ENCODE data around the gene FYN.

Gene FYN

DNA sequence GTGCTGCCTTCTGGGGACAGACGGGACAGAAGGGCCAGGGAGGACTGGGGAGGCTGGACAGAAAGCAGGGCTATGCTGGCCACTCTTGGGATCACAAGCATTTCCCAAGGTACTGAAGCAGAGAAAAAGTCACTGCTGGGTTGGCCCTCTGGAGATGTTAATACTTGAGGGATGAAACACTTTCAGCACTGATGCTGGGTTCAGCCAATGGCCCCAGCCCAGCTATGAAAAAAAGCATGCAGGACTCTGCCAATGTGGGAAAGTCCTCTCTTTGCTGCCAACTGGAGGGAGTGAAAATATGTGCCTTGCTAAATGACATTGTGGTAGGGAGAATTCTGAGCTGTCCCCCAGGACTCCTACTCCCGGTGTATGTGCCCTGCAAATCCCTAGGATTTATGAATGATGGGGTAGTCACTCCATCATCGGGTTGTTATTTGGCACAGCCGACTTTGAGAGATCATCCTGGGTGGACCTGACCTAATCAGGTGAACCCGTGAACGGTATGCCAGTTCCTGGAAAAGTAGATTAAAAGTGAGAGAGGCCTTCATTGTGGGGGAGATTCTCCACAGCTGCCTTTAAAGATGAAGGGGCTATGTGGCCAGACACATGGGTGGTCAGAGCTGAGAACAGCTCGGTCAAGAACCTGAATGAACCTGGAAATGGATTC lies 147.7 kb downstream of the FYN start:
- ATAC-seq (no peak), DNase-seq (no peak)

DNA sequence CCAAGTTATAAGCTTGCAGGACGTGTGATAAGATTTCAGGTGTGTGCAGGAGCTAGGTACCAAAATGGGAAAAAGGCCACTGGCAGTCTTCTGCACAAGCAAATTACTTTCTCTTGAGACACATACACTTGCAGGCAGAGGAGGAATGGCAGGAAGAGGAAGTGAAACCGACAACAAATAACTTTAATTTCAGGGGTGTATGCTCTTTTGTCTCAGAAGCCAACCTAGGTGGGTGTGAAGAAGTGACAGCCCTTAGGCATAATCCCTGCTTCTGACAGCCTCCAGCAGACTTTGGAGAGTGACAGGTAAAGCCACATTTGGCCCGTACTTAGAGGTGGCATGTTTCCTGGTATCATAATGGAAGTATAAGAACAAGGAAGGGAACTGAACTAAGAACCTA lies 148.7 kb downstream of the FYN start:
- DNase-seq, result no peak

DNA sequence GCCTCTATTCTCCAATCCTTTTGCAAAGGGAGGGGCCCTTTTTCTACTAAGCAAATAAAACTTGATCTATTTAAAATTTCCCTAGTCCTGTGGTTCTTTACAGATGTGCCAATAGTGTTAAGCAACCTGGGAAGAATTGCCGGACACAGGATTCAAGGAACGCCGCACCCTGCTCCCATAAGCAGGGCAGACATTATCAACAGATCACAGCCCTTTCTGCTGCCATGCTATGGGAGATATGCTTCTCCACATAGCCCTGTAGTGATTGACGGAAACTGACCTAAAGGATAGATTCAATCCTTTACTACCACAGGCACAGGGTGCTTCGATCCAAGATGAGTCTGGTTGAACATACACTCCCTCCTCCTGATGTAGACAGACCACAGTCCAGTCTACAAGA lies 149.2 kb downstream of the FYN start:
- DNase-seq (no peak), ATAC-seq (no peak)

More for the DNA sequence above, 148.7 kb downstream of the FYN start:
- ATAC-seq, result peak; percentile 52

DNA sequence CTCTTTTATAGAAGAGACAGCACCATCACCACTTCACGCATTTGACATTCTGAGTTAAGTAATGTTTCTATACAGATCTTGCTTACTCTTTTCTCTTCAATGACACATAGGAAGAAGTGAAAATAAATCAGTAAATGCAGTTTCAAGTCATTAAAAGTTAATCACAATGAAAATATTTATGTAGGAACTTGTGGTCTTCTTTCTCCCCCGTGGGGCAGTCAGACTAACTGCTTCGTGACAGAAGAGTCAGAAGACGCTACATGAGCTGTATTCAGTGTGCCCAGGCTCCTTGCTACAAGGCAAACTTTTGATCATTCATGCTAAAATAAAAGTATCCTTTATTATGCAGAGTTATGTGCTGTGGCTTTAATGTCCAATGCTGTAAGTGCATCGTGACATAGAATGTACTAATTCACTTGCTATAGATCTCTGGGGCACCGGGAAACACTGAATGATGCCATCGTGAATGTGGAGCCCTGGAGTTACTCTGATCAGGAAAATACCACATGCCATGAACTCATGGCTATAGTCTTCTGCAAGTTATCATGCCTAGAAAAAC lies 149.8 kb downstream of the FYN start:
- DNase-seq (no peak), ATAC-seq (no peak)

DNA sequence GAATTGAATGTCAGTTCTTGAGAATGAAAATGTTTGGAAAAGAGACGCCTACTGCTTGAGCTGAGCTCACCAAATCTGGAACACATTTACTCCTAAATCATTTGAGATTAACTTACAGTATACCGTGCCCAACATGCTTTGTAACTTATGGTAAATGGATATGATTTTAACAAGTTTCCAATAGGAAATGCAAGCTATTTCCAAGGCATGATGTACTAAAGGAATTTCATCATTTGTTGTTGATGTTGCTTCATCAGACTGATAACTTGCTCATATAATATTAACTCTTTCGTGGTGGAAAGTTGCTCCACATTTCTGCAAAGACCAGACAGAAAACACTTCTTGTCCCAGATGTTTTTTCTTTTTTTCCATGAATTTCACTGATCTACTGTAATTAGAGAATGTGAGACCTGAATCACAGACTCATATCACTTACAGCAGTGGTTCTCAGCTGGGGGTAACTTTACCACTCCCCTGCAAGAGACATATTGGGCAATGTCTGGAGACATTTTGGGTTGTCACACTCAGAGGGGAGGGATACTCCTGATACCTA lies 151.0 kb downstream of the FYN start:
- no peak for DNase-seq
- ATAC-seq, result no peak

DNA sequence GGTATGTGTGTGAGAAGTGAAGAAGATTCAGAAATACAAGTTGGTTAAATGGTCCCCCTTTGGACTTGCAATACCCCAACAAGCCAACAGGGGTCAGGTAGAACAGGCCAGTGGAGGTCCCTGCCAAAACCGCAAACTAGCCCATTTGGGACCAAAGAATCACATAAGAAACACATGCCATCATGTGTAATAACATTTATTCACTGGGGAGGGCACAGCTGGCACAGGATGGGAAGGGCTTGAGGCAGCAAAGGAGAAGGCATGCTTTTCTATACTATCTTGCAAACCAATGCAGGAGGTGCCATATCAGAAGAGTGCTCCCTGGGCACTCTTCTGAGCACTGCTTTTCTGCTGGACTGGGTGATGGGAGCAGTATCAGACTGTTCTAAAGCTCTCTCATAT lies 151.5 kb downstream of the FYN start:
- ATAC-seq (no peak), DNase-seq (peak; percentile 63)

DNA sequence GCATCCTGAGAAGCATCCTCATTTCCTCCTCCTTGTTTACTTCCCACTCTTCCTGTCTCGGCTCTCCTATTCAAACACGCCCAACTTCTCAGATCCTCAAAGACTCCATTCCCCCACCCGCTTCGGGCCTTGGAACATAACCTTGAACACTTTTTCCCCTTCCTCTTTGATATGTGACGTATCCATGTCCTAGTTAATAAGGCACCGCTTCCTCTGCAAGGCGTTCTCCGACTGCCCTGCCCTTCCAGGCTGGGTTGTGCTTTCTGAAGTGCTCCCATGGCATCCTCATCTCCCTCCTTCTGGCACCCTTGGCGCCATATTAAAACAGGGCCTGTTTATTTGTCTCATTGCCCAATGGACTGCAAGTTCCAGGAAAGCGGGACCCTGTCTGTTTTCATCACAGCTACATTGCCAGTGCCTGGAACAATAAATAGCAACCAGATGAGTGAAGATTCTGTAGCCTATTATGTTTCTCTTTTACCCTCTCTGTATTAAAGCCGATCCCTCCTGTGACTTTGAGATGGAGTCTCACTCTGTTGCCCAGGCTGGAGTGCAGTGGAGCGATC lies 152.2 kb downstream of the FYN start:
- ATAC-seq, result no peak

DNA sequence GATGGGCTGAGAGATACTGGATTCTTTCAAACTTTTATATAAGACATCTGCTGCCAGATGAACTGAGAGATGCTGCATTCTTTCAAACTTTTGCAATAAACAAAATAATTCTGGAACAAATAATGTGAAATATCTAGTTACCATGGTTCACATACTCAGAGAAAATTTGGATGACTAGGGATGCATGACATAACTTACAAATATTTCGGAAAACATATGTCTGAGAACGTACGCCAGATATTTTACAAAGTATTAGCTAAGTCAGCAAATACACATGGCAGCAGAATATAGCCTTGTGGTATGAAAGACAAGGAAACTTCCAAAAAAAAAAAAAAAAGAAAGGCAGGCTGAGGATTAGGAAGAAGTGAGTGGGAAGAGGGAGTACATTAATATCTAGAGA lies 154.3 kb downstream of the FYN start:
- ATAC-seq (no peak), DNase-seq (no peak)

More for the DNA sequence above, 152.2 kb downstream of the FYN start:
- DNase-seq, result no peak

DNA sequence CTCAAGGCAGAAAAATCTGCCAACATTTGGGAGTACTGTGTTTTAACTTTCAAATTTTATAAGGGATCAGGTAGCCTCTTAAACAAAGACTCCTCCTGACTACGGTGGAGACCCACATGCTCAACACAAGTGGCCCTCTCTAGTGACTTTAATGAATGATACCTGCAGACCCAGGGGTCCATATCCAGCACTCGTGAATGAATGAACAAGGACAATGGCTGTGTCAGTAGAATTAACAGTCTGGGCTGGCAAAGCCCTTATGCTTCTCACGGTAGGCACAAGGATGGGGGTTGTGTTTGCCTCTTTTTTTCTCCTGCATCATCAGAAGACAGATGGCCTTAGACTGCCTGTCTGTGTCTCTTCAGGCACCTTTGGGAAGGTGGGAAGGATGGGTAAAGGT lies 154.9 kb downstream of the FYN start:
- DNase-seq (no peak), ATAC-seq (no peak)

DNA sequence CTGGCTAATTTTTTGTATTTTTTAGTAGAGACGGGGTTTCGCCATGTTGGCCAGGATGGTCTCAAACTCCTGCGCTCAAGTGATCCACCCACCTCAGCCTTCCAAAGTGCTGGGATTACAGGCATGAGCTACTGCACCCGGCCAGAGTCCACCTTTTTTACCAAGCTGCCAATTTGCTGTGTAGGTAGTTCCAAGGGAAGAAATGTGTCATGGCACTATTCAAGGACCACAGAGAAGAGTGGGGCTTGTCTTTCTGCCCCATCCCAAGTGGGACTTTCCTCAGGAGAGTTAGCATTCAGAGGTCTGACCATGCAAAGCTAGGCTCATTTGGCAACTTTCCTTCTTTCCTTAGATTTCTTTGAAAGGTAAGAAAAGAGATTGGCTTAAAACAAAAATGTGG lies 155.6 kb downstream of the FYN start:
- DNase-seq (no peak), ATAC-seq (no peak)

DNA sequence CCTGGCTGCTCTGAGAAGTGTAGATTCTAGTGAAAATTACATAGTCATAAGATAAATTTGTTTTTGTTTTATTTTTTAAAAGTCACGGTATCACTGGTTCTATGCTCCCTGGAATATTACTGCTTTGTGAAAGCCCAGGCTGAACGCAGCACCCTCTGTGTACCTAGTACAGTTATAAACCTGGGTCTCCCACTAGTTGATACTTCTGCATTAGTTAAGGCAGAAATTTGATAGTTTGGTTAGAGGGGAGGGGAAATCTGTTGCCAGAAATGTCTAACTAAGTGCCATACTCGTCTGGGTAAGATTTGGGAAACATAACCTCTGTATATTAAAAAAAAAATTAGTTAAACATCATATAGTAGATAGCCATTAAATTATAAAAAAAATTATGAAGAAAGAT lies 156.9 kb downstream of the FYN start:
- ATAC-seq, result no peak
- no peak for DNase-seq

DNA sequence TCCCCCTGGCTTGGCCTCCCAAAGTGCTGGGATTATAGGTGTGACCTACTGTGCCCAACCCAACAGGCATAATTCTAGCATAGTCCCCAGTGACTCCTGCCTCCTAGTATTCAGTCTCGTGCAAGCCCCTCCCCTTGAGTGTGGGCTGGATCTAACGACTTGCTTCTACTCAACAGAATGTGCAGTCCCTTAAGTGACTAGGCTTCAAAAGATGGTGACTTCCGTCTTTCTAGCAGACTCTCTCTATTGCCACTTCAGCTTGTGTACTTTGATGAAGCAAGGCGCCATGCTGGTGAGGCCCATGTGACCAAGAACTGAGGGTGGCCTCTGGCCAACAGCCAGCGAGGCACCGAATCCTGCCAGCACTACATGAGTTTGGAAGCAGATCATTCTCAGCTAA lies 157.9 kb downstream of the FYN start:
- ATAC-seq, result peak; percentile 10

DNA sequence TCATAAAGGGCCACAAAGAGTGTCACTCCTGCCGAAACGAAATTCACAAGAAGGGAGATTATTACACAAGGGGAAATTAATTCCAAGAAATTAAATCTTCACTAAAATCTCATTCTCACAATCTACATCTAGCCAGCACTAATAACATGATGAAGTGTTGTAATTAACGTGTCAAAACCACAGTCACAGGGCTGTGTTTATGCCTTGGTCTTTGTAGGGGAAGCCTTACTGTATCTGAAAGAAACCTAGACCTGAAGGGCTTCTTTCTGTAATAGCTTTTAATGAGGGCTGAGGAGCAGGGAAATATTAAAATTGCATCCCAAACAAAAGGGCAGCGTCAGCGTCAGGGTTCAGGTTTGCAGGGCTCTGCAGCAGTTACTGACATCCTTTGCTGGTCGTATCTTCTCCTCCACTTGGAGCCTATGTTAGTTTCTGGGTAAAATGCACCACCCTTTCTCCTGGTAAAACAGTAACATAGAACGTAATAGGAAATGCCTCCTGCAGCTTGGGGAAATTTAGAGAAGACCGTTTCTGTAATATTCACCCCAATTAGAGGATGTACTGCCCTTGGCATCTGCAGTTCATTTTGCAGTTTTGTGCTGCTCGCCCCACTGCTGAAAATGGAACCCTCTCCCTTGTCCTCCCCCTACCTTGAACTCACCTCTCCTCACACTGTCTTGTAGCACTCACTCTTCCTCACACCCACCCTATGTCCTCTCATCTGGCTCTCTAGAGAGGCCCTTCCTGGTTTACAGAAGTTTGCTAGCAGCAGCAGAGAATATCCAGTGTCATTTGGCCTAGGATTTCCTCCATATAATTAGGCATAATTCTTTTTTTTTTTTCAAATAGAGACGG lies 158.6 kb downstream of the FYN start:
- no peak for ATAC-seq
- no peak for DNase-seq

More for the DNA sequence above, 157.9 kb downstream of the FYN start:
- no peak for DNase-seq

DNA sequence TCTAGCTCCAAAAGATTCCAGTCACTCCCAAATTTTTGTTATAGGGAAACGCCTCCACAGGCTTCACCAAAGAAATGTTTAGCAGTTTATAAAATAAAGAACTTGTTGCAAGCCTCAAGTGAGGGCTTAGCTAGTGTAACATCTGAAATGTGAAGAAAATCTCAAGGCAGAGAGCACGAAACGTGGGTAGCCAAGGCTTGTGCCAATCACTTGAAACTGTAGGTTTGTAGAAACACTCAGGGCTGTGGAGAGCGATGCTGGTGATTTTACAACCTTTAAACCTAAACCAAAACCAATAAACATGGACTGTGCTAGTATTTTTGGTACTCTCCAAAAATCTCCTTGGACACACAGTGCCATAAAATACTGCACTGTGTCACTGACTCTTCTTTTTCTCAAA lies 159.4 kb downstream of the FYN start:
- ATAC-seq (no peak), DNase-seq (no peak)

DNA sequence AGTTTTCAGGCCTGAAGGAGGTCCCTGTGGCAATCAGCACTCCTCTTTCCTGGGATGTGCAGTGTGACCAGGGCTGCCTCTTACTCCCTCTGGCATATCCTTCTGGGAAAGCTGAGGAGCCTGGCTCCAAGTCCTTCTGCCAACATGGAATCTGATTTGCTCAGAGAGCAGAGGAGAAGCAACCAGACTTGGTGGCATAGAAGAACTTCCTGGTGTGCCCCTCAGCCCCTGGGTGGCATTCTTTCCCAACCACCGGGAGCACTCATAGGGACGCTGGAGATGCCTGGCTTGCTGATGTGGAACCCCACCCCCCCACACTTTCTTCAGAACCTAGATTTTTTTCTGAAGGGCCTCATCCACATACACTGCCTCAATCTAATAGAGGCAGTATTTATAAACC lies 160.0 kb downstream of the FYN start:
- ATAC-seq (no peak), DNase-seq (no peak)

DNA sequence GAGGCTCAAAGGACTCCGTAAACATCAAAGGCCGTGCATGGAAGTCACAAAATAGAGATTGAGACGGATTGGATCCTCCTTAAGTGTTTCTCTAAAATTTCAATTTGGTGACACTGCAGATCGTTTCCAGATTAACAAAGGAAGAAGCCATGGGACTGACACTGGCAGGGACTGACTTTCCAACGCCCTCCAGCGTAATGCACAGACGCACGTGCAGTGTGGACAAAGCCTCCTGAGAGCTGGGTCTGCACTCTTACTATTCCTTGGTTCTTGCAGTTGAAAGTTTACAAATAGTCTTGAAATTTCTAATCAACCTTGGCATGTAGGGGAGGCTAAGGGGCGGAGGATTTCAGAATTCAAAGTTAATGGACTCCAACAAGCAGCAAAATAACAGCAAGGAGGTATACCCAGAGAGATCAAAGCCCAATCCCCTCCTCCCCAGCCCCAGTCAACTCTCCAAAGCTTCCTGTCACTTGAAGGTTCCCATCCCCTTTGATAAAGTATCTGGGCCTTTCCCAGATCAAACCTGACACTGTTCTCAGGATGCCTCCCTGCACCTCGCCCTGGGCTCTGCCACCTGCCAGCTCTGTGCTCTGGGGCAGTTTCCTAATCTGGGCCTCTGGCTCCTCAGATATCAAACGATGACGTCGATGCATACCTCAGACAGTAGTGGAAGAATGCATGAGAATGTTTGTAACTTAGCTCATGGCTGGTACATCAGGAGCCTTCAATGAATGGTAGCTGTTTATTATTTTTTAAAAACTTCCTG lies 161.1 kb downstream of the FYN start:
- no peak for ATAC-seq

DNA sequence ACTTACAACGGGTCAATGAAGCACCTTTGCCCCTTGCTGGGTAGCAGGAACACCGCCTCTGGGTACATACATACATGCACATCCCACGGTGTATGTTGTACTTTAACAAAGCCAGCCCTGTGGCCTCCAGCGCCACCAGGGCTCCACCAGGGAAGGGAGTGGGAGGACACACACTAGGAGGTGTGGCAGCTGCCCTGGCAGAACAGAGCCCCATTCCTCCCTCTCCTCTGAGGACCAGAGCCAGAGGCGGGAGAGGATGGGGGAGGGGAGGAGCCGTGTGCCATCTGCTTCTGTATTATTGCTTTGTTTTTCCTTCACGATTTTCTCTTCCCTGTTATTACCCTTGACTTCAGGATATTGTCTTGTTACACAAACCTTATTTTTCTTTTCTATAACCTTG lies 161.8 kb downstream of the FYN start:
- ATAC-seq, result no peak

More for the DNA sequence above, 161.1 kb downstream of the FYN start:
- DNase-seq, result no peak

DNA sequence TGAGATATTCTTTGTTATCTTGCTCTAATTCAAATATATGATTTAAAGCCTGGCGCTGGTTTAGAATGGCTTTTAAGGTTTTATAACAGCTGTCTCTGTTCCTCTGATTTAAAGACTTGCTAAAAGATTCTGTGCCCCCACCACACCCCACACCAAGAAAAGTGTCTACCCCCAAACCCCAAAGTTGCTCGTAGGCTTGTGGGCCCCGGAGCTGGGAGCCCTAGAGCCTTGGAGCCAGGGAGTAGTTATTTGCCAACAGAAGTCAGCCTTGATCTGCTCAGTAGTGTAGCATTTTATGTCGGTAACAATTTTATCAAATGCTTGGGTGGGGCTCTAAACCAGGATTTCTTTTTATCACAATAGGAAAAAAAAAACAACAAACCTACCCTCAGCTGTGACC lies 162.3 kb downstream of the FYN start:
- no peak for DNase-seq
- no peak for ATAC-seq

More for the DNA sequence above, 161.8 kb downstream of the FYN start:
- no peak for DNase-seq

DNA sequence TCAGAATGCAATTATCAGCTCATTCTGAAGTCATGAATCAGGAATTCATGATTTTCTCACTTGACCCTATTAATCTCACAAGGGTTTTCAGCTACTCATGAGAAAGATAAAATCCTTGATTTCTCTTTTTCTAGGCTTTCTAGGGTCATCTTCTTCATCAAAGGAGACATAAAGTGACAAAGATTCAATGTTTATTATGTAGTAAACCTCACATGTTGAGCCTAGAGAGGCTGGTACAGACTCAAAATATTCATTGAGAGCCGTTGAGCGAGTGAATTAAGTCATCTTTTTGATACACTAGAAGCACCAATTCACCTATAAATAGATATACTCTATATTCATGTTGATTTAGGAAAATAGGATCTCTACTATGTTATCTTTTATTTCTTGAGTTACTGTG lies 162.8 kb downstream of the FYN start:
- DNase-seq (no peak), ATAC-seq (no peak)

DNA sequence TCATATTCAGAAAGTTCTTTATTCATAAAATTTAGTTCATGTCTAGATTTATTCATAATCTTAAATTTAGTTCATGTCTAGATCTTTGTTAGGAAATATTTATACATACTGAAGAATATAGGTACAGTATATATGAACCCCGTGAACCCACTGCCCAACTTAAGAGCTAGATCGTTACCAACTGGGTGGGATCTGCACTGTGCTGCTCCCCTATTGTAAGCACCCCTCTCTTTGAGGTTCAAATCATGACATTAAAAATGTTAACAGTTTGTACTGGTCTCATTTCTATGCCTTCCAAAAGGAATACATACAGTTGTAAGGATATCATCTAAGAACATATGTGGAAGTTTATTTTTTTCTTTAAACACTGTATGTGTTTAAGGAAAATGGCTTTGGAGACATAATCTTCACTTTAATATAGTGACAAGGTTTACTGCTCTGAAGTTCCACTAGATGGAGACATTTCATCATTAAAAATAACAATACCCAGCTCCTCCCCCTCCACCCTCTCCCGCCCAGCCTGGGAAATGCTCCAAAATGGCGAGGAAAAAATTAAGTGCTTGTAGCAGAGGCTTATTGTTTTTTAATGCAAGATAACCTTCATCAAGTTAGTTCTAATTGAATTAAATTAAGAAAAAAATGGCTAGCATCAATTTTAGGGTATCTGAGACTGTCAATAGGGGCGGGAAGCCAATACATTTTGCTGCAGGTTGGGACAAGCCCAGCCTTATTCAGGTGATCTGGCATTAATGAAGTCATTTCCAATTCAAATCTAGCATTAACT lies 163.4 kb downstream of the FYN start:
- peak; percentile 52 for DNase-seq

DNA sequence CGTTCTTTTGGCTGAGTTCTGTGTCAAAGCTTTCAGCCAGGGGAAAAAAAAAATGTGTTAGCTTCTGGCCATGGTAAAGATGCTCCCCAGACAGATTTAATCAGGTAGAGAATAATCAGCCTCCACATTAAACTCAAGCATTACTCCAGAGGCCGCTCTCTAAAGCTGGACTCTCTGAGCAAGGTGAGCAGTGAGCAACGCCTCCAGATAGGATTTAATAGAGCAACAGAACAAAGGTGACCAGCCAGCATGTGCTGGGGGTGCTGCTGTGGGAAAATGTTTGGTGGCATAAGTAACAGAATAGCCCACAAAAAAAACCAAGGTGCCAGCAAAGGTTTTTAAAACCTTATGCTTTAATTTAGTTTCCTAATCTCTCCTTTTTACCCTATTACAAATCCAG lies 164.1 kb downstream of the FYN start:
- DNase-seq, result no peak
- ATAC-seq, result no peak

More for the DNA sequence above, 163.4 kb downstream of the FYN start:
- peak; percentile 66 for ATAC-seq
